ENCODE results near the gene LIFR.
A peak's percentile ranks its signal among the peaks of the same experiment; 100 is the strongest.

Gene LIFR

GRCh38 chr5:38442247-38442573 is 114.2 kb downstream of the LIFR start:
- ATAC-seq: no peak
- no peak for DNase-seq

GRCh38 chr5:38441453-38442246 is 114.8 kb downstream of the LIFR start:
- ATAC-seq: peak; percentile 99
- DNase-seq: peak; percentile 84

- no peak for ATAC-seq
- no peak for DNase-seq
Measured at GRCh38 chr5:38438757-38439156, 117.7 kb downstream of the LIFR start.

- ATAC-seq (no peak), DNase-seq (no peak)
Measured at GRCh38 chr5:38434966-38435705, 121.3 kb downstream of the LIFR start.

- ATAC-seq (no peak), DNase-seq (no peak)
Measured at GRCh38 chr5:38433160-38433861, 123.1 kb downstream of the LIFR start.

GRCh38 chr5:38431242-38431853 is 125.1 kb downstream of the LIFR start:
- ATAC-seq: no peak
- DNase-seq: no peak

GRCh38 chr5:38426986-38427950 is 129.2 kb downstream of the LIFR start:
- no peak for DNase-seq
- no peak for ATAC-seq

GRCh38 chr5:38426490-38426889 is 130.0 kb downstream of the LIFR start:
- ATAC-seq (no peak), DNase-seq (no peak)
